ENCODE results near the gene TNFRSF6B.

The TNFRSF6B gene

DNA sequence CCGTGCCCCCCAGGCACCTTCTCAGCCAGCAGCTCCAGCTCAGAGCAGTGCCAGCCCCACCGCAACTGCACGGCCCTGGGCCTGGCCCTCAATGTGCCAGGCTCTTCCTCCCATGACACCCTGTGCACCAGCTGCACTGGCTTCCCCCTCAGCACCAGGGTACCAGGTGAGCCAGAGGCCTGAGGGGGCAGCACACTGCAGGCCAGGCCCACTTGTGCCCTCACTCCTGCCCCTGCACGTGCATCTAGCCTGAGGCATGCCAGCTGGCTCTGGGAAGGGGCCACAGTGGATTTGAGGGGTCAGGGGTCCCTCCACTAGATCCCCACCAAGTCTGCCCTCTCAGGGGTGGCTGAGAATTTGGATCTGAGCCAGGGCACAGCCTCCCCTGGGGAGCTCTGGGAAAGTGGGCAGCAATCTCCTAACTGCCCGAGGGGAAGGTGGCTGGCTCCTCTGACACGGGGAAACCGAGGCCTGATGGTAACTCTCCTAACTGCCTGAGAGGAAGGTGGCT is 960 bp downstream of the TNFRSF6B start:
- no peak for DNase-seq (ENCODE audit: low read depth in 2 of 2)

DNA sequence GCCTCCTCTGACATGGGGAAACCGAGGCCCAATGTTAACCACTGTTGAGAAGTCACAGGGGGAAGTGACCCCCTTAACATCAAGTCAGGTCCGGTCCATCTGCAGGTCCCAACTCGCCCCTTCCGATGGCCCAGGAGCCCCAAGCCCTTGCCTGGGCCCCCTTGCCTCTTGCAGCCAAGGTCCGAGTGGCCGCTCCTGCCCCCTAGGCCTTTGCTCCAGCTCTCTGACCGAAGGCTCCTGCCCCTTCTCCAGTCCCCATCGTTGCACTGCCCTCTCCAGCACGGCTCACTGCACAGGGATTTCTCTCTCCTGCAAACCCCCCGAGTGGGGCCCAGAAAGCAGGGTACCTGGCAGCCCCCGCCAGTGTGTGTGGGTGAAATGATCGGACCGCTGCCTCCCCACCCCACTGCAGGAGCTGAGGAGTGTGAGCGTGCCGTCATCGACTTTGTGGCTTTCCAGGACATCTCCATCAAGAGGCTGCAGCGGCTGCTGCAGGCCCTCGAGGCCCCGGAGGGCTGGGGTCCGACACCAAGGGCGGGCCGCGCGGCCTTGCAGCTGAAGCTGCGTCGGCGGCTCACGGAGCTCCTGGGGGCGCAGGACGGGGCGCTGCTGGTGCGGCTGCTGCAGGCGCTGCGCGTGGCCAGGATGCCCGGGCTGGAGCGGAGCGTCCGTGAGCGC is 1.6 kb downstream of the TNFRSF6B start:
- no peak for DNase-seq (ENCODE audit: low read depth in 2 of 2)

DNA sequence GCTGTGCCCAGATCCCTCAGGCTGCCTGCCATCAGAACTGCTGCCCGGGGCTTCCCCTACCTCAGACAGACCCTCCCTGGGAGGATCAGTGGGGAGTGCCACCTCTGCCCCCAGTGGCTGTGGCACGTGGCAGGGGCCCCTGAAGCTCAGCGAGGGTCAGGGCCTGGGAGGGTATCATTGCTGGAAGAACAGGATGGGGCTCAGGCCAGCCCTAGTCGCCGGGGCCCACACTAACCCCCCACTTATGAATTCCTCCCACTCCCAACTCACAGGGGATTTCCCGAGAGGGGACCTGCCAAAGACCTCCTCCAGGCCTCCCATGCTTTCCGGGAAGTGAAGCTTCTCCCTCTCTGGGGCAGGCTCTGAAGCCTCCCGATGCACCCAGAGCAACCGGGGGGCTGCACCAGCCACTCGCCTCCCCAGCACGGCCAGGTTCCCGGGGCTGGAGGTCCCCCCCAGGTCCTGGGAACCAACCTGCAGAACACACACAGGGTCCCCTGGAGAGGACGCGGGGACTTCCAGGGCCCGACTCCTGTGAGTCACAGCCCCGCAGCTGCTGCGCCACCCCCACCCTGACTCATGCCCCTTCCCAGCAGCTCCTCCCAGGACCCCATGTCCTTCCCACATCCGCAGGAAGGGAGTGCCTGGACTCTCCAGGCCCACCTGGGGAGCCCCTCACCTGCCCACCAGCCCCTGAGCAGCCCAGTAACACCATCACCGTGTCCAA is 2.5 kb downstream of the TNFRSF6B start:
- peak; percentile 57 to 58 for DNase-seq (ENCODE audit: low read depth in 2 of 2)

DNA sequence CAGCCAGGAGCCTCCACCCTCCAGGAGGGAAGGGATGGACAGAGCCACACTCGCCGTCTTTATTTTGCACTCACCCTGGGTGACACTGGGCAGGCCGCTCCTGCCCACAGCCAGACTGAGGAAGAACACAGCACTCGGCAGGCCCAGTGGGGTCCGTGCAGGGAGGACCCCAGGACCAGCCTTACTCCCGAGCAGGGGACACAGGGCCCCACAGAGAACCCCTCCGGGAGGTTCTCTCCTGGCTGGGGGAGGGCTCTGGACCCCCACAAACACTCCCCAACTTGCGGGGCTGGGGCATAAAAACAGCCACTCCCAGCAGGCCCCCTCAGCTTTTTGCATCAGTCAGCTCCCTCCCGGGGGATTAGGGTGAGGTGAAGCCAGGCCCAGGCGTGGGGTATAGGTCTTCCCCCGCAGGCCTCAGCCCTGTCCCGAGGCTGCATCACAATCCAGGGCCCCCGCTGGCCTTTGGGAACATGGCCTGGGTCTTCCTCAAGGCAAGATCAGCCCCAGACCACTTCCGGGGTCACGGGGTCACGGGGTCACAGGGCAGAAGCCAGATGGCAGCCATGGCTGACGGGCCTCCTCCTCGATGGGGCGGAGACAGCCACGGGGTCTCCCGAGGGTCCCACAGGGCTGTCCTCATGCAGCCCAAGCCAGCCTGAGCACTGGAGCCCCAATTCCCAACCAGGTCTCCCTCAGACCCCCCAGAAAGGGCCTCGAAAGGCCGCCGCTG is 3.2 kb downstream of the TNFRSF6B start:
- no peak for DNase-seq (ENCODE audit: low read depth in 2 of 2)

GRCh38 chr20:63700199-63701050 is 4.0 kb downstream of the TNFRSF6B start:
- no peak for DNase-seq (ENCODE audit: low read depth in 2 of 2)

- DNase-seq (ENCODE audit: low read depth in 2 of 2): no peak
These were observed 4.5 kb downstream of the TNFRSF6B start for GRCh38 chr20:63701051-63701328.

DNA sequence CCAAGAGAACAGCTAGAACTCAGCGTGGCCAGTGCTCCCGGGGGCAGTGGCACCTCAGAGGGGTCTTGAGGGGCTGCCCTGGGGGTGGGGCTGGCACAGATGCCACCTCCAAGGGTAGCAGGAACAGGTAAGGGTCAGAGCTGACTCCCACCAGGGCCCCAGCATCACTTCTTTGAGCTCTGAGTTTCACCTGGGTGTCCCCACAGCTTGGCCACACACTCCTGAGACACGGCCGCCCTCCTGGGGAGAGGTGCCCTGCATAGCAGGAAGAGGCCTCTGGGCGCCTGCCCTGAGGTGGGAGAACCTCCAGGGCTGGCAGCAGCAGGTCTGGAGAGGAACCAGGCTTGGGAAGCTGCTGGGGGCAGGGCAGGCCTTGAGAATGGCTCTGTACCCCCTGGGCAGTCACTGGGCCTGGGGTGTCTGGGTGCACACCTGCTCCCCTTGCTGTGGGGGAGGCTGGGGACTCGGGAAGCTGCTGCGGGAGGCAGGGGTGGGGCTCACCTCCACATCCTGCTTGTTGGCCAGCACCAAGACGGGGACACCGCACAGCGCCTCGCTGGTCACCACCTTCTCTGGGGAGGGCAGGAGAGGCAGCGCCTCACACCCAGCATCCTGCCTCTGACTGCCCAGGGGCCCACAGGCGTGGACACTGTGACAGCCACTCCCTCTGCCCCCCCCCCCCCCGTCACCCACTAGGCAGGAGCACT is 5.0 kb downstream of the TNFRSF6B start:
- no peak for DNase-seq (ENCODE audit: low read depth in 2 of 2)

GRCh38 chr20:63702036-63702665 is 5.7 kb downstream of the TNFRSF6B start:
- DNase-seq (ENCODE audit: low read depth in 2 of 2): no peak

DNA sequence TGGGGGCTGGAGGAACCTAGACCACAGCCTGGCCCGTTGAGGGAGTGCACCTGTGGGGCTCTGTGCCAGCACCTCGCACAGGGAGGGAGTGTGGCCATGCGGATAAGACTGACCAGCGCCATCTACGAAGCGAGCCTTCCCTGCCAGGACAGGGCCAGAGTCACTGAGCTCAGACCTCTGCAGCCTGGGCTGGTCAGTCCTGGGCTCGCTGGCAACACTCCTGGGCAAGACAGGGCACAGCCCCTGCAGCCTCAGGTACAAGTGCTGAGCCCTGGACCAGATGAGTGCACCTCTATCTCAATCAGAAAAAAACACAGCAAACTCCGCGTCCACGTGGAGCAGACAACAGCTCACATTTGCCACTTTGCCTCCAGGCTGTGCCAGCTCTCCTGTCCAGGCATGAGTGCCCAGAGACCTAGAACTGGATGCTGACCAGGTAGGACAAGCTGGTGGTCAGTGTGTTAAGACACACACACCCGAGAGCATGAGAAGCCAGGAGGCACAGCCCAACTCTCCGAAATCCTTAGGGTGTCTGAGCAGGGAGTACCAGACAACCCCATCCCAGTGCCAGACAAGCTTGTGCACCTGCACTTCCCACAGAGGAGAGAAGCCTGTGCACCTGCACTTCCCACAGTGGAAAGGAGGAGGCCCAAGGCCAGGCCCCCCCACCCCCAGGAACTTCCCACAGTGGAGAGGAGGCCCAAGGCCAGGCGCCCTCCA is 6.5 kb downstream of the TNFRSF6B start:
- DNase-seq (ENCODE audit: low read depth in 2 of 2): no peak

DNA sequence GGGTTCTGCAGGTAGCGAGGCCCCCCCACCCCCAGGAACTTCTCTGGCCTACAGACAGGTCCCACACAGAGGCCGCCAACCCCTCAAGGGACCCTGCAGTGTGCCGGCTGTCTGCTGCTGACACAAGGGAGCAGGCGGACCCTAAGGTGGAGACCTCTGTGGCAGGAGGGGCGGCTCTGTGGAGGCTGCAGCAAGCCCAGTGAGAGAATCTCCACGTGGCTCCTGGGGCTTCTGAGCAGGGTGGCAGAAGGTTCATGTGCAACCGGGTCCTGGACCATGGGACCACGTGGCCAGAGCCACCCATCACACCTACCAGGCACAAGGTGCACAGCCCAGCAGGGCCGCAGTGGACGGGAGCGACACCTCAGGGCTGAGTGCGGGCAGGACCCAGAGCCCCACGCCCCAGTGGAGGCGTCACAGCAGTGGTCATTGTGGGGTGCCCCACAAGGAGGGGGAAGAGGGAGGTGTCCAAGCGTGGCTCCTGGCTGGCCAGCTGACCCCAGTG is 7.1 kb downstream of the TNFRSF6B start:
- no peak for DNase-seq (ENCODE audit: low read depth in 2 of 2)

- no peak for DNase-seq (ENCODE audit: low read depth in 2 of 2)
These were observed 7.7 kb downstream of the TNFRSF6B start for GRCh38 chr20:63703976-63704748.

DNA sequence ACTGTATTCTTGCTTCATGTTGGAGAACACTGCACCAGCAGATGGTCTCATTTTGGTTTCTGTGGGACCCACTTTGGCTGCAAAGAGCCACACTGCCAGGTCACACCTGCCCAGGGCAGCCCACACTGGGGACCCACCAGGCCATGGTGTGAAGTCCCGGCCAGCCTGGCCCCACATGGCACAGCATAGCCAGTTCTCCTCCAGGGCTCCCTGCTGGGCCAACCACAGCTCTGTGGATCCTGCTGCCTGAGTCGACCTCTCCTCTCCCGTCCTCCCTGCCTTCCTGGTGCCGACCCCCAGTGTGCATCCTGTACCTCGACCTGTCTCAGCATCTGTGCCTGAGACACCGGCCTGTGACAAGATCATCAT is 8.3 kb downstream of the TNFRSF6B start:
- DNase-seq (ENCODE audit: low read depth in 2 of 2): no peak

- DNase-seq (ENCODE audit: low read depth in 2 of 2): no peak
These were observed 9.0 kb downstream of the TNFRSF6B start for GRCh38 chr20:63705232-63706026.

- DNase-seq (ENCODE audit: low read depth in 2 of 2): no peak
These were observed 9.7 kb downstream of the TNFRSF6B start for GRCh38 chr20:63706027-63706695.

GRCh38 chr20:63706852-63707557 is 10.6 kb downstream of the TNFRSF6B start:
- DNase-seq (ENCODE audit: low read depth in 2 of 2): peak in 1 of 2 donors; percentile 53

DNA sequence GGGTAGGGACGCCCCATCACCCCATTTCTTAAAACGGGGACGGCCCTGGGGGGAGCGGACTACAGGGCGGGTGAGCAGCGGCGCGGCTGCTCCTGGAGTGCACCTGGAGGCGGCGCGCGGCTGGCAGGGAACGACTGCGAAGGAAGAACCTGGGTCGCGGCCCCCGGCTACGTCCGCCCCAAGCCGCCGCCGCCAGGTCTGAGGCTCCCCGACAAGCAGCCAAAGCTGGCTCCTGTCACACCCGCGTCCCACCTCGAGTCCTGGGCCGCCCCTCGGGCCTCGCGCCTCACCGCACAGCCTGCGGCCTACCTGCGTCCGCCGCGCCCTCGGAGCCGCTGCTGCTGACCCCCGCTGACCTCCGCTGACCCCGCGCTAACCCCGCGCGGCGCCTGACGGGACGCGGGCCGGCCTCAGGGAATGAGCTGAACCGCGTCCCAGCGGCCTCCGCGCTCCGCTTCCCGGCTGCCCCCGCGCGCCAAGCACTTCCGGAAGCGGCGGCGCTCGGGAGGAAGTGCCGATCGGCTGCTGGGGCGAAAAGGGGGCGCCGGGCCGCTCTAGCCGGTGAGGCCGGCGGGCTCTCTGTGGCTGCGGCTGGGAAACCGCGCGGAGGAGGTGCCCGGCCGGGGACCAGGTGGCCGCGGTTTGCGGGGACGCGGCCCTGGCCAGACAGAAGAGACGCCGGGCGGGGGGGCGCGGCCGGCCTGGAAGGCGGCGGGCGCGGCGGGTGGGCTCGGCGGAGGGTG is 11.3 kb downstream of the TNFRSF6B start, which contains the start of the genes ARFRP1 and ZGPAT:
ARFRP1 (minus strand) TSS at position 419 of the 743 bp plus-strand sequence. CDS start 885 bp downstream, outside the sequence.
ZGPAT (plus strand) TSS at position 482 of the 743 bp plus-strand sequence. CDS start 542 bp downstream, outside the sequence.
- peak; percentile 79 to 80 for DNase-seq (ENCODE audit: low read depth in 2 of 2)

Measured in stimulated activated CD8-positive, alpha-beta memory T cell treated with anti-CD3 and anti-CD28 coated beads, Interleukin-2, amount 100 ng/mL, for 48 hours (primary cell).